ENCODE measurements around the gene WDPCP. TPM values are rescaled to one million over a fixed set of nuclear protein-coding genes. Genes with fewer than 3 reads are reported as not detected.

WDPCP gene
- total and polyA plus RNA-seq, 2 of the 13 experiments (the other 11 are each of a cell fraction or from before 2014, with no cell fraction given) = 2.9 to 5.2 TPM

DNA sequence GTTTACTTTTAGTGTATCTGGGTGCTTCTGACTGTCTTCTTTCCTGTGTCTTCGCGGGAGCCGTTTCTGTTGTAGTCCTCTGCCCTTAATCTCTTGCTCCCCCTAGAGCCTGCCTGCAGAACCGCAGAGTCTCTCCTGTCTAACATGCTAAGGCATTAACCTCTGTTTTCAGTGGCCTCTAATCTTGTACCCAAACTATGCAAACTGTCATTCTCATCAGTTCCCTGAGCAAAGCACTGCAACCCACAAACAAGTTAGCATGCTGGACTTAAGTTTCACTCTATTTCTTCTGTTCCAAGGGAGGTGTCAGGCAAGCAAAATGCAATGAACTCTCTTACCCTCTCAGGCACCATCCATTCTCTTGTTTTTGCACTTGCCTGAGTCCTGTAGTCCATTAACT, 399.3 kb downstream of the WDPCP start (continued):
- TF ChIP-seq, protein P1, sequence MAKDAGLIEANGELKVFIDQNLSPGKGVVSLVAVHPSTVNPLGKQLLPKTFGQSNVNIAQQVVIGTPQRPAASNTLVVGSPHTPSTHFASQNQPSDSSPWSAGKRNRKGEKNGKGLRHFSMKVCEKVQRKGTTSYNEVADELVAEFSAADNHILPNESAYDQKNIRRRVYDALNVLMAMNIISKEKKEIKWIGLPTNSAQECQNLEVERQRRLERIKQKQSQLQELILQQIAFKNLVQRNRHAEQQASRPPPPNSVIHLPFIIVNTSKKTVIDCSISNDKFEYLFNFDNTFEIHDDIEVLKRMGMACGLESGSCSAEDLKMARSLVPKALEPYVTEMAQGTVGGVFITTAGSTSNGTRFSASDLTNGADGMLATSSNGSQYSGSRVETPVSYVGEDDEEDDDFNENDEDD (CRISPR knock-in tag; IDR thresholded peaks at IDR 0.05; ENCODE audit: borderline replicate concordance) = no peak
- TF ChIP-seq, protein P2, sequence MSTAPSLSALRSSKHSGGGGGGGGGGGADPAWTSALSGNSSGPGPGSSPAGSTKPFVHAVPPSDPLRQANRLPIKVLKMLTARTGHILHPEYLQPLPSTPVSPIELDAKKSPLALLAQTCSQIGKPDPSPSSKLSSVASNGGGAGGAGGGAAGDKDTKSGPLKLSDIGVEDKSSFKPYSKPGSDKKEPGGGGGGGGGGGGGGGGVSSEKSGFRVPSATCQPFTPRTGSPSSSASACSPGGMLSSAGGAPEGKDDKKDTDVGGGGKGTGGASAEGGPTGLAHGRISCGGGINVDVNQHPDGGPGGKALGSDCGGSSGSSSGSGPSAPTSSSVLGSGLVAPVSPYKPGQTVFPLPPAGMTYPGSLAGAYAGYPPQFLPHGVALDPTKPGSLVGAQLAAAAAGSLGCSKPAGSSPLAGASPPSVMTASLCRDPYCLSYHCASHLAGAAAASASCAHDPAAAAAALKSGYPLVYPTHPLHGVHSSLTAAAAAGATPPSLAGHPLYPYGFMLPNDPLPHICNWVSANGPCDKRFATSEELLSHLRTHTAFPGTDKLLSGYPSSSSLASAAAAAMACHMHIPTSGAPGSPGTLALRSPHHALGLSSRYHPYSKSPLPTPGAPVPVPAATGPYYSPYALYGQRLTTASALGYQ (CRISPR knock-in tag; IDR thresholded peaks at IDR 0.05) = no peak
- no peak for TF ChIP-seq FLYWCH1 (CRISPR knock-in tag; IDR thresholded peaks at IDR 0.05)
- TF ChIP-seq HNF4G (IDR thresholded peaks at IDR 0.05; ENCODE audit: borderline replicate concordance, low read depth, low read length) = no peak
- TF ChIP-seq HNF4G (CRISPR knock-in tag; IDR thresholded peaks at IDR 0.05; ENCODE audit: borderline replicate concordance, low read depth) = no peak
- TF ChIP-seq ZNF234 (CRISPR knock-in tag; conservative IDR thresholded peaks at IDR 0.05) = no peak
- 0 out of 2 replicates have a peak, but pooled peaks have one; percentile 21 for TF ChIP-seq FOXO1 (CRISPR knock-in tag; IDR thresholded peaks at IDR 0.05)
- TF ChIP-seq ZBTB21 (CRISPR knock-in tag; IDR thresholded peaks at IDR 0.05) = no peak
- no peak for TF ChIP-seq PHB2 (IDR thresholded peaks at IDR 0.05; ENCODE audit: partially characterized antibody)
- 0 out of 2 replicates have a peak, but pooled peaks have one; percentile 13 for TF ChIP-seq ZSCAN9 (CRISPR knock-in tag; IDR thresholded peaks at IDR 0.05; ENCODE audit: borderline replicate concordance)
- TF ChIP-seq, protein P3, sequence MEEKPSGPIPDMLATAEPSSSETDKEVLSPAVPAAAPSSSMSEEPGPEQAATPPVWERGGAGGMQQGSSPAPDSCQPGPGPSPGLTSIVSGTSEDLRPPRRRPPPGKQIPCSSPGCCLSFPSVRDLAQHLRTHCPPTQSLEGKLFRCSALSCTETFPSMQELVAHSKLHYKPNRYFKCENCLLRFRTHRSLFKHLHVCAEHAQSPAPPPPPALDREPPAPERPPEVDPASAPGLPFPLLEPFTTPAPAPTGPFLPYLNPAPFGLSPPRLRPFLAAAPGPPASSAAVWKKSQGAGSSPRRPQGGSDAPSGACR (CRISPR knock-in tag; IDR thresholded peaks at IDR 0.05) = no peak
- no peak for TF ChIP-seq NFE2L2 (IDR thresholded peaks at IDR 0.05; ENCODE audit: low read length)
- TF ChIP-seq, protein P4, sequence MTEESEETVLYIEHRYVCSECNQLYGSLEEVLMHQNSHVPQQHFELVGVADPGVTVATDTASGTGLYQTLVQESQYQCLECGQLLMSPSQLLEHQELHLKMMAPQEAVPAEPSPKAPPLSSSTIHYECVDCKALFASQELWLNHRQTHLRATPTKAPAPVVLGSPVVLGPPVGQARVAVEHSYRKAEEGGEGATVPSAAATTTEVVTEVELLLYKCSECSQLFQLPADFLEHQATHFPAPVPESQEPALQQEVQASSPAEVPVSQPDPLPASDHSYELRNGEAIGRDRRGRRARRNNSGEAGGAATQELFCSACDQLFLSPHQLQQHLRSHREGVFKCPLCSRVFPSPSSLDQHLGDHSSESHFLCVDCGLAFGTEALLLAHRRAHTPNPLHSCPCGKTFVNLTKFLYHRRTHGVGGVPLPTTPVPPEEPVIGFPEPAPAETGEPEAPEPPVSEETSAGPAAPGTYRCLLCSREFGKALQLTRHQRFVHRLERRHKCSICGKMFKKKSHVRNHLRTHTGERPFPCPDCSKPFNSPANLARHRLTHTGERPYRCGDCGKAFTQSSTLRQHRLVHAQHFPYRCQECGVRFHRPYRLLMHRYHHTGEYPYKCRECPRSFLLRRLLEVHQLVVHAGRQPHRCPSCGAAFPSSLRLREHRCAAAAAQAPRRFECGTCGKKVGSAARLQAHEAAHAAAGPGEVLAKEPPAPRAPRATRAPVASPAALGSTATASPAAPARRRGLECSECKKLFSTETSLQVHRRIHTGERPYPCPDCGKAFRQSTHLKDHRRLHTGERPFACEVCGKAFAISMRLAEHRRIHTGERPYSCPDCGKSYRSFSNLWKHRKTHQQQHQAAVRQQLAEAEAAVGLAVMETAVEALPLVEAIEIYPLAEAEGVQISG (CRISPR knock-in tag; IDR thresholded peaks at IDR 0.05) = peak; percentile 44; the same call in 1 of the 2 replicates
- 0 out of 2 replicates have a peak, but pooled peaks have one; percentile 33 for TF ChIP-seq MEIS2 (CRISPR knock-in tag; IDR thresholded peaks at IDR 0.05)
- no peak for TF ChIP-seq ZNF18 (CRISPR knock-in tag; IDR thresholded peaks at IDR 0.05; ENCODE audit: insufficient replicate concordance)
- no peak for TF ChIP-seq ZNF354B (CRISPR knock-in tag; IDR thresholded peaks at IDR 0.05)
- no peak for TF ChIP-seq KLF15 (CRISPR knock-in tag; IDR thresholded peaks at IDR 0.05; ENCODE audit: borderline replicate concordance)
- TF ChIP-seq, protein P5, sequence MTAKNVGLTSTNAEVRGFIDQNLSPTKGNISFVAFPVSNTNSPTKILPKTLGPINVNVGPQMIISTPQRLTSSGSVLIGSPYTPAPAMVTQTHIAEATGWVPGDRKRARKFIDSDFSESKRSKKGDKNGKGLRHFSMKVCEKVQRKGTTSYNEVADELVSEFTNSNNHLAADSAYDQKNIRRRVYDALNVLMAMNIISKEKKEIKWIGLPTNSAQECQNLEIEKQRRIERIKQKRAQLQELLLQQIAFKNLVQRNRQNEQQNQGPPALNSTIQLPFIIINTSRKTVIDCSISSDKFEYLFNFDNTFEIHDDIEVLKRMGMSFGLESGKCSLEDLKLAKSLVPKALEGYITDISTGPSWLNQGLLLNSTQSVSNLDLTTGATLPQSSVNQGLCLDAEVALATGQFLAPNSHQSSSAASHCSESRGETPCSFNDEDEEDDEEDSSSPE (CRISPR knock-in tag; IDR thresholded peaks at IDR 0.05) = 0 out of 2 replicates have a peak, but pooled peaks have one; percentile 38
- TF ChIP-seq ZNF720 (CRISPR knock-in tag; IDR thresholded peaks at IDR 0.05) = no peak
- TF ChIP-seq SOX13 (IDR thresholded peaks at IDR 0.05) = no peak
- TF ChIP-seq SOX13 (CRISPR knock-in tag; conservative IDR thresholded peaks at IDR 0.05 in 1 of 2, IDR thresholded peaks at IDR 0.05 in 1 of 2) = peak in 1 of 2 experiments; percentile 10; a peak in 1 of 4 replicates
- no peak for TF ChIP-seq ZFYVE20 (CRISPR knock-in tag; IDR thresholded peaks at IDR 0.05; ENCODE audit: borderline replicate concordance, low read depth)

All from HepG2 (cell line).